HT-29 (cell line): ENCODE measurements around the gene PDGFB. TPM values are rescaled to one million over a fixed set of nuclear protein-coding genes. Genes with fewer than 3 reads are reported as not detected.

Source experiments
- DNase-seq: peaks from one replicate; pipeline ENCODE4 v3.0.0-alpha.2; 2015; ENCODE audit warnings: low spot score
- total RNA-seq: library from RNA; depleted of rRNA; stranded (reverse); fragments of >200 nt; shearing (Covaris generic); gene quantifications from 2 replicates; pipeline ENCODE4 v1.2.3, GENCODE V29; 2014; rRNA removed

The PDGFB gene
- total RNA-seq, 1 experiment from 2014 or later, result 12.4 TPM

DNA sequence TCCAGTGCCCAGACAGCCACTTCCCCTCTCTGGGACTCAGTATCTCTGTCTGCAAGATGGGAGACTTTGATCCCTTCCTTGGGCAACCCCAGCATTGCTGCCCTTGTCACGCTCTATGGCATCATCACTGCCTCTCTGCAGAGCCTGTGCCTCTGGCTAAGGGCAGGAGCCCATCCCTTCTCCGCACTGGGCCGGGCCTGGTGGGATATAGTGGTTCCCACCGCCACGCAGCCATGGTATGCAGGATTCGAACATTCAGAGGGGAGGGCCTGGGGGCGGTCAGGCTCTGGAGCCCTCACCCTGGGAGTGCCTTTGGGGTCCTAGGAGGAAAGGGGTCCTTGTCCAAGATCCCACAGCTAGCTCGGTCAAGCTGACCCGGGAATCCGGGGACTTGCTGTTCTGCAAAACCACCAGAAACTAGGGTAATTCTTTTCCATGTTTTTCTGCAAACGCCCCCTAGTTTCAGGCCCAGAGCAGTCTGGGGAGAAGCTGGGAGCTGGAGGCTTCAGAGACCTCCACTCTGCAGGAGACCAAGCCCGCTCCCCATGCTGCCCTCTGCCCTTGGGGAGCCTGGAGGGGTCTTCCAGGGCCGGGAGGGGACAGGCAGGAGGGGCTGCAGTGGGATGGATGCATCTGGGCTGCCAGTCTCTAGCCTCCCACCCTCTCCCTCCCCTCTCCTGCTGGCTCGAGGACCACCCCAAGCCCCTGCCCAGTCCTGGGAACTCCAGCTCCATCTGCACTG is 67.9 kb downstream of the PDGFB start:
- no peak for DNase-seq

DNA sequence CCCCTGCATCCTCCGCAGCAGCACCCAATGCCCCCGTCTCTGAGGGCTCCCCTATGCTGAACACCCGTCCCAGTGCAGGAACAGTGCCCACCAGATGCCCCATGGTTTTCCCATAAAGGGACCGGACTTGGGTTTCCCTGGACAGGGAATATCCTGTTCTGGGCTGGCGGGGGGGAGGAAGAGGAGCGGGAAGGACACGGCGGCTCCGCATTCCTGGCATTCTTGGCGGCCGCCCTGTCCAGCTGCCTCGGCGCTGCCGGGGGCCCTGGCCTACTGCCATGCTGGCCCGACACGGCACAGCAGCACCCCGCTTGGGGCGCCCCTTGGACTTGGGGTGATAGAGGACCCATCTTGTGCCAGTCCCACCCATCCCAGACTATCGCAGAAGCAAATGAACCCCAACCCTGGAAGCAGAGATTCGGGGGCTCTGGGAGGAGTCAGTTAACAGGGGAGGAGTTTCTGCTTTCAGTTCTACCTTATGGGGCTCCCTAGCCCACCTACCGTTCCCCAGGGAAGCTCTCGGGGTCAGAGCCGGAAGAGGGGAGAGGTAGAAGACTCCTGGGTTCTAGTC is 68.6 kb downstream of the PDGFB start:
- DNase-seq, result peak; percentile 37

DNA sequence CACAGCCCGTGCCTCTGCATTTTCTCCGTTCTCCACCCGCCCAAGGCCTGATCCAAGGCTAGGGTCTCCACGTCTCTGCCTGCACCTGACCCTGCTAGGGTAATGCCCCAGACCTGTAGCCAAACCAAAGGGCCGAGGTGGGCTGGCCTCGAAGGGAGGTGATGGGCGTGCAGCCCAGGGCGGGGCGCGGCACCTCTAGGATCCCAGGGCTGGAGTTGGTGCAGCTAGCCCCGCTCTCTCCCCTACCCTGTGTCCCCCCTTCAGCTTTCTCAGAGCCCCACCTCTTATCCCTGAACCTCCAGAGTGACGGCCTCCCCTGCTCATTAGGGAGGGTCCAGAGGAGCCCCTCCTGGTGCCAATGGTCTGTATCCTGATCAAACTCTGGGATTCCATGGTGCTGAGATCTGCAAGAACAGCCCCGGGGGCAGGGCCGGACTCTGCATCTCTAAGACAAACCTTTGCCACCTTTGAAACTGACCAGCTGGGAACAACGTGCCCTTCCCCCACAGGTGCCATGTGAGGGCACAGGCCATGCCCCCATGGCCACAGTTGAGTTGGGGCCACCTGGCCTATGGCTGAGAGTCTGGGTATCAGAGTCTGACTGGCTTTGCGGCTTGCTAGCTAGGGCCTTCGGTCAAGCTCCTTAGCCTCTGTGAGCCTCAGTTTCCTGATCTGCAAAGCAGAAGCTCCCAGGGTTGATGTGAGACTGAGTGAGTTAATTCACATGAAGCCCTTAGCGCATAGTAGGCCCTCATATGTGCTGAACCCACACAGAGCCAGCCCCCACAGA is 69.2 kb downstream of the PDGFB start:
- DNase-seq, result no peak

DNA sequence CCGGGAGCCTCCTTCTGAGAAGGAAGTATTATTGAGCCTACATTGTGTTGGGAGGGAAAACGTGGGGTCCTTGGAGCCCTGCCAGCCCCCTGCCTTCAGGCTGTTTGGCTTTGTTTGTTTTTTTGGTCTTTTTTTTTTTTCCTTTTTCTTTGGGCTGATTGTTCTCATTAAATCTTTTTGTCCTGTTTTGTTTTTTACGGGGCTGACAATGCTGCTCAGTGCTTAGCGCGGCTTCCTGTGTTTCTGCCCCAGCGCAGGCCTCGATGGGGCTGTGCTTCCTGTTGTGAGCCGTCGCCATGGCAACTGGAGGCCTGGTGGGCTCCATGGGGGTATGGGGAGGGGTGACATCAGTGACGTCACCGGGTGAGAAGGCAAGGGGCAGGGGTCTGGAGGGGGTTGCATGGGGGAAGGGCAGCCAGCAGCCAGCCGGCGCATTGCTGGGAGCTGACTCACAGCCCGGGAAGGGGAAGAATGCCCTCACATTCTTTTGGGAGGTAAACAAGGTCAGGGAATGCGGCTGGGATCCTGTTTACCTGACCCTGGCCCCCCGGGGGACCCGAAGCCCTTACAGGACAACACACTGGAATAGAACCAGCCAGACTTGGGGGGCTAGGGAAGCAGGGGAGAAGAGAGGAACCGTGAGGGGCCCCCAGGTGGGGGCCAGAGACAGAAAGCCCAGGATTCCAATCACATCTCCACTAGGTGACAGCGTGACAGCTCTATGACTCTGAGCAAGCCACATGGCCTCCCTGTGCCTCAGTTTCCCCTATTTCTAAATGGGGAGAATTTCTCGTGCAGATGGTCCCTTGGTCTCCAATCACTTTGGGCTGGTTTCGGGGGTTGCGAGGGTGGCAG is 70.1 kb downstream of the PDGFB start:
- DNase-seq, result peak; percentile 47

DNA sequence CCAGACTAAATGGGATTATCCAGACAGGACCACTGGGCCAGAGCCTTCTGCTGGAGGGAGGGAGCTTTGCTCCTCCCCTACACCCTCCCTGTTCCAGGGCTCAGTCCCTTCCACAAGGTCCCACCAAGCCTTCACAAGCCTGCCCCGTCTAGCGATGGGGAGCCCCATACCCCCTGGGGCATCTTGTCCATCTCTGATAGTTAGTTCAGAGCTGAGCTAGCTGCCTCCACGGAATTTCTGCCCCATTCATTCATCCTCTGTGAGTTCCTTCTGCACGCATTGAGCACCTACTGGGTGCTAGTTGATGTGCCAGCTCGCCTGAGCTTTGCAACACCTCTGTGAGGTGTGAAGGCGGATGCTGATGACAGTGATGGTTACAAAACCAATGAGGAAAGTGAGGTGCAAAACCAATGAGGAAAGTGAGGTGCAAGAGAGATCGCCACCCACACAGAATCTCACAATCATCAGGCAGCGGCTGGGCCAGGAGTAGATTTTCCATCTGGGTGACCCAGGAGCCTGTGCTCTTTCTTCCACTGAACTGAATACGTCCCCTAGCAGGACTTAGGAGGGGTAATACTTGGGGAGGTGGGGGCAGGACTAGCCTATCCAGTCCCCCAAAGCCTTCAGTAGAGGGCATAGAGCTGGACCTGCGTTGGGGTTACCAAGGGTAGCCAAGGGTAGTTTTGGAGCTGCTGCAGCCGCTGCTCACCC is 70.8 kb downstream of the PDGFB start:
- no peak for DNase-seq

Other genes with a start within 250 kb of the PDGFB start
- gene APOBEC3C, start 230.7 kb downstream of the PDGFB start, total RNA-seq, result 0.05 and 0.18 TPM in 2 replicates
- not detected in 2 replicates for gene APOBEC3D, start 223.9 kb downstream of the PDGFB start, total RNA-seq
- gene APOBEC3F, start 204.1 kb downstream of the PDGFB start, total RNA-seq, result 0.25 TPM in 1 of 2 replicates, not detected in the other
- 0.97 TPM in 1 of 2 replicates, not detected in the other for gene APOBEC3G, start 167.7 kb downstream of the PDGFB start, total RNA-seq
- gene APOBEC3H, start 147.7 kb downstream of the PDGFB start, total RNA-seq, result not detected in 2 replicates
- gene CBX7, start 92.3 kb downstream of the PDGFB start, total RNA-seq, result 7.3 and 8.6 TPM in 2 replicates
- gene RPL3, start 74.6 kb upstream of the PDGFB start, total RNA-seq, result 2,060 and 2,152 TPM in 2 replicates
- not detected in 2 replicates for gene SYNGR1, start 105.0 kb upstream of the PDGFB start, total RNA-seq
- gene TAB1, start 154.8 kb upstream of the PDGFB start, total RNA-seq, result 14.0 and 16.7 TPM in 2 replicates
- 1.0 and 1.6 TPM in 2 replicates for gene MGAT3, start 212.0 kb upstream of the PDGFB start, total RNA-seq